Measurements from ENCODE around the gene KLHL29. TPM values are rescaled to one million over a fixed set of nuclear protein-coding genes. Genes with fewer than 3 reads are reported as not detected.

Gene KLHL29
- total and polyA plus RNA-seq, 8 donors = 1.8 to 10.5 (median 2.8) TPM

- H3K4me3 ChIP-seq = no peak overlapping the region
- intact Hi-C loops (cut with DNase I) = no loop called here
- peak overlapping the region; percentile 26 to 33 for H3K27ac ChIP-seq
- no peak for TF ChIP-seq CTCF (IDR thresholded peaks at IDR 0.05)
- peaks cover 0 to 3% of the 10 kb centered on the region in 2 donors for H3K4me1 ChIP-seq
- peak; percentile 76 for ATAC-seq
- peaks cover 0 to 17% of the 10 kb centered on the region in 2 donors for H3K27me3 ChIP-seq
- peak in 1 of 4 donors; percentile 29 for DNase-seq
- H3K9me3 ChIP-seq = no peaks in the 10 kb centered on the region
- no peaks in the 10 kb centered on the region for H3K36me3 ChIP-seq
Measured at GRCh38 chr2:23480957-23481797, 96.2 kb downstream of the KLHL29 start.

GRCh38 chr2:23482188-23482587 is 97.2 kb downstream of the KLHL29 start:
- TF ChIP-seq CTCF (IDR thresholded peaks at IDR 0.05) = no peak
- no peak overlapping the region for H3K27ac ChIP-seq
- DNase-seq = peak in 1 of 4 donors; percentile 22

GRCh38 chr2:23482607-23483006 is 97.6 kb downstream of the KLHL29 start:
- ATAC-seq (no peak), DNase-seq (peak in 1 of 4 donors; percentile 7)
- Histone ChIP-seq H3K27ac (no peak overlapping the region), H3K27me3 (peaks cover 0 to 17% of the 10 kb centered on the region in 2 donors), H3K36me3 (no peaks in the 10 kb centered on the region), H3K4me3 (no peak overlapping the region), H3K4me1 (peaks cover 0 to 3% of the 10 kb centered on the region in 2 donors), H3K9me3 (no peaks in the 10 kb centered on the region)
- intact Hi-C loops (cut with DNase I) = no loop called here
- no peak for TF ChIP-seq CTCF (IDR thresholded peaks at IDR 0.05)

More at GRCh38 chr2:23482188-23482587, 97.2 kb downstream of the KLHL29 start:
- ATAC-seq = no peak
- Histone ChIP-seq H3K4me1 (peaks cover 0 to 3% of the 10 kb centered on the region in 2 donors), H3K36me3 (no peaks in the 10 kb centered on the region), H3K4me3 (no peak overlapping the region), H3K9me3 (no peaks in the 10 kb centered on the region), H3K27me3 (peaks cover 0 to 17% of the 10 kb centered on the region in 2 donors)
- intact Hi-C loops (cut with DNase I) = no loop called here

GRCh38 chr2:23483791-23484190 is 98.8 kb downstream of the KLHL29 start:
- Histone ChIP-seq H3K4me3 (no peak overlapping the region), H3K4me1 (peaks cover 0 to 3% of the 10 kb centered on the region in 2 donors), H3K9me3 (no peaks in the 10 kb centered on the region), H3K27ac (no peak overlapping the region), H3K36me3 (no peaks in the 10 kb centered on the region), H3K27me3 (peaks cover 0 to 12% of the 10 kb centered on the region in 2 donors)
- no peak for TF ChIP-seq CTCF (IDR thresholded peaks at IDR 0.05)
- ATAC-seq (no peak), DNase-seq (peak in 1 of 4 donors; percentile 12)
- intact Hi-C loops (cut with DNase I) = no loop called here

GRCh38 chr2:23484275-23484674 is 99.3 kb downstream of the KLHL29 start:
- ATAC-seq = no peak
- intact Hi-C loops (cut with DNase I) = no loop called here
- DNase-seq = peak in 1 of 4 donors; percentile 7
- H3K27ac ChIP-seq = no peak overlapping the region
- H3K36me3 ChIP-seq = no peaks in the 10 kb centered on the region
- no peak overlapping the region for H3K4me3 ChIP-seq
- no peak for TF ChIP-seq CTCF (IDR thresholded peaks at IDR 0.05)
- H3K9me3 ChIP-seq = no peaks in the 10 kb centered on the region
- H3K4me1 ChIP-seq = peaks cover 0 to 3% of the 10 kb centered on the region in 2 donors
- H3K27me3 ChIP-seq = peaks cover 0 to 7% of the 10 kb centered on the region in 2 donors
